Activated naive CD4-positive, alpha-beta T cell treated with anti-CD3 and anti-CD28 coated beads, Interleukin-2, amount 50 U/mL, for 24 hours (primary cell): ENCODE measurements around the gene ADAMTS8.

ENCODE experiments used
- H3K27ac Mint-ChIP-seq: one replicate; pipeline ENCODE4 v1.8.0; 2021; ENCODE audit warnings: mild to moderate bottlenecking, mixed read lengths
- H3K27me3 Mint-ChIP-seq: one replicate; pipeline ENCODE4 v1.8.0; 2021; ENCODE audit warnings: mixed read lengths
- H3K36me3 Mint-ChIP-seq: one replicate; pipeline ENCODE4 v1.8.0; 2021; ENCODE audit warnings: mixed read lengths
- H3K4me1 Mint-ChIP-seq: one replicate; pipeline ENCODE4 v1.8.0; 2021; ENCODE audit warnings: mixed read lengths
- H3K4me3 Mint-ChIP-seq: one replicate; pipeline ENCODE4 v1.8.0; 2021; ENCODE audit warnings: mild to moderate bottlenecking, mixed read lengths
- H3K9me3 Mint-ChIP-seq: one replicate; pipeline ENCODE4 v1.8.0; 2021; ENCODE audit warnings: mixed read lengths

ADAMTS8 gene

DNA sequence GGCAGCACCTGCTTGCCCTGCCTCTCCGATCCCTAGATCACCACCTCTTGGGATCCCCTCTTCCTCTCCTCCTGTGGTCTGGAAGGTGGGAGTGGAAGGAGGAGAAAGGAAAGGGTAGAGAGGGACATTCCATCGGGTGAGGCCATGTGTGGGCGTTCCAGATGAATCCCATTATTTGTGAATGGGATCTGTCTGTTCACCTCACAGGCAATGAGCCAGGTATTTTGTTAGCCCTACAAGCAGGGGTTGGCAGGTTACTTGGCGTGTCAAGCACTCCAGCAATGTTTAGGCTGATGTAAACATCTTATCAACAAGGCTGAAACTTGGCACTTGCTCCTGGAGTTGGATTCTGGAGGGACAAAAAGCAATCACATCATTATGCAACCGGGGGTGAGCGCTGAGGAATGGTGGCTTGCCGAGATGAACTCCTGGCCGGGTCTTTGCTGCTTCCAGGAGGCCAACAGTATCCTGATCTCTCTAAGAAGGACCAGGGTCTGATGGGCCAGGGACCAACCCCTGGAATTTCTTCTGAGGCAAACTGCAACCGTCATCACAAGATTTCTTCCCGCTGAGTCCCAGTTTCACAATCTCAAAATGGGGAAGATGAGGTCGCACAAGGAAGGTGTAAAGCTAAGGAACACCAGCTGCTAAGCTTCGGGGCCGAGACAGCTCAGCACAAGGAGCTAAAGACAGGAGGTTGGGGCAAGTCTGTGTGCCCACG, 7.8 kb downstream of the ADAMTS8 start:
- no peaks in the 10 kb centered on the region for H3K9me3 Mint-ChIP-seq
- H3K27ac Mint-ChIP-seq, result no peak overlapping the region
- peaks cover 12% of the 10 kb centered on the region for H3K27me3 Mint-ChIP-seq
- H3K36me3 Mint-ChIP-seq, result no peaks in the 10 kb centered on the region
- H3K4me1 Mint-ChIP-seq, result no peaks in the 10 kb centered on the region
- H3K4me3 Mint-ChIP-seq, result no peak overlapping the region

DNA sequence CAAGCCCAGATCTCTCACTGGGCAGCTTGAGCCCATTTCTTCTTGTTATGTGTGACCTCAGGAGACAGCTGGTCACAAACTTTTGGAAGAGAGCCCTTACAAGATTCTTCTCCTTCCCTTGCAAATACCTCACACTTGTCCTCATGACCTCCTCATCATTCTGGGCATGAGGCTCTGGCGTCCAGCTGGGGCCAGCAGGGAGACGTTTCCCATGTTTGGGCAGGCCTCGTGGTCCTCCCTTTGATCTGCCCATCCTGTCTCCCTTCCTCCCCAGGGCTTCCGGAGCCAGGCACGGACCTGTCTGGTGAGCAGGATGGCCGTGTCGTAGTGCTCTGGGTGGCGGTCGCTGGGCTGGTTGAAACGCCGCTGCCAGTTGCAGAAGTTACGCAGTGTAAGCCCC, 9.7 kb downstream of the ADAMTS8 start:
- no peaks in the 10 kb centered on the region for H3K36me3 Mint-ChIP-seq
- no peaks in the 10 kb centered on the region for H3K9me3 Mint-ChIP-seq
- no peak overlapping the region for H3K4me3 Mint-ChIP-seq
- H3K4me1 Mint-ChIP-seq, result no peaks in the 10 kb centered on the region
- peaks cover 4% of the 10 kb centered on the region for H3K27me3 Mint-ChIP-seq
- H3K27ac Mint-ChIP-seq, result no peak overlapping the region

DNA sequence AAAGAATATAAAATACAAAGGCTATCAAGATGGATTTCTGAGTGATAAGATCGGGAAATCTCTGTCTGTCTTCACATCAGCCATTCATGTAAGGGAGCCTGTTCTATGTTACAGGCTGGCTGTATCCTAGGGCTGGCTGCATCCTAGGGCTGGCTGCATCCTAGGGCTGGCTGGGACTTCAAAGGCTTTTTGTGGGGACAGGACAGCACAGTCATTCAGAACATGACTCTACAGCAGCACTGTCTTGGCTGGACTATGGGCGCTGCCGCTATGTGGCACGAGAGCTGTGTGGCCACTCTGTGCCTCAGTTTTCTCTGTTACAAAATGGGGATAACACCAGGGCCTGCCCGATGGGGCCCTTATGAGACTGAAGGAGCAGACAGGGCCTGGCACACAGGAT, 10.2 kb downstream of the ADAMTS8 start:
- Mint-ChIP-seq H3K9me3 (no peaks in the 10 kb centered on the region), H3K27me3 (peaks cover 4% of the 10 kb centered on the region), H3K4me1 (no peaks in the 10 kb centered on the region), H3K4me3 (no peak overlapping the region), H3K36me3 (no peaks in the 10 kb centered on the region), H3K27ac (no peak overlapping the region)

DNA sequence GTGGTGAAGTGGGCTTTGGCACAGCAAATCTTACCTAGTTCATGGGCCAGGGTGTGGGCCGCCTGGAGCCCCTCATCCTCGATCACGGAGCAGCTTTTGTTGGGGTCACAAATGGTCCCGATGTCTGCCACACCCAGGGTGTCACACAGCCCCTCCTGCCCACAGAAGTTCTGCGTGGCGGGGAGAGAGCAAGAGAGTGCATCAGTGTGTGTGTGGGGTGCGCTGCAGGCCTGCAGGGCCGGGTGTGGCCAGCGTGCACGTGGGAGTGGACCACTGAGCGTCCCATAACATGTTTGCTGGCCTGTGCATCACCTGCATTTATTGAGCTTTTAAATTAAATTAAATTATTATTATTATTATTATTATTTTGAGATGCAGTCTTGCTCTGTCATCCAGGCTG, 11.5 kb downstream of the ADAMTS8 start:
- Mint-ChIP-seq H3K9me3 (no peaks in the 10 kb centered on the region), H3K27me3 (peaks cover 1% of the 10 kb centered on the region), H3K4me1 (no peaks in the 10 kb centered on the region), H3K4me3 (no peak overlapping the region), H3K27ac (no peak overlapping the region), H3K36me3 (no peaks in the 10 kb centered on the region)

DNA sequence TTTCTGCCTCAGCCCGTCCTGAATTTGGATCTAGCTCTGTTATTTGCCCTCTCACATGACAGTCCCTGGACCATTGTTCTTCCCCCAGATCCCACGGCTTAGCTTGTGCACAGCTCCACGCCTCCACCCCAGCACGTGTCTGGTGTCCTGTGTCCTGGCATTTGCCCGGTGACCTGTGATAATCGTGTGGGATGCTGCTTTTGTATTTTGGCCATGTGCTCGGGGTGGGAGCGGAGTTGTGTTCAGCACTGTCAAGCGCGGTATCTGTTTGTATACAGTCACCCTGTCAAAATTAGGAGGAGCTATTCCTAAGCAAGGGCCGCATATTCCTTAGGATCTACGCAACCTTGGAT, 11.9 kb downstream of the ADAMTS8 start:
- no peak overlapping the region for H3K27ac Mint-ChIP-seq
- no peaks in the 10 kb centered on the region for H3K9me3 Mint-ChIP-seq
- H3K4me3 Mint-ChIP-seq, result no peak overlapping the region
- H3K36me3 Mint-ChIP-seq, result no peaks in the 10 kb centered on the region
- H3K27me3 Mint-ChIP-seq, result peaks cover 1% of the 10 kb centered on the region
- no peaks in the 10 kb centered on the region for H3K4me1 Mint-ChIP-seq

DNA sequence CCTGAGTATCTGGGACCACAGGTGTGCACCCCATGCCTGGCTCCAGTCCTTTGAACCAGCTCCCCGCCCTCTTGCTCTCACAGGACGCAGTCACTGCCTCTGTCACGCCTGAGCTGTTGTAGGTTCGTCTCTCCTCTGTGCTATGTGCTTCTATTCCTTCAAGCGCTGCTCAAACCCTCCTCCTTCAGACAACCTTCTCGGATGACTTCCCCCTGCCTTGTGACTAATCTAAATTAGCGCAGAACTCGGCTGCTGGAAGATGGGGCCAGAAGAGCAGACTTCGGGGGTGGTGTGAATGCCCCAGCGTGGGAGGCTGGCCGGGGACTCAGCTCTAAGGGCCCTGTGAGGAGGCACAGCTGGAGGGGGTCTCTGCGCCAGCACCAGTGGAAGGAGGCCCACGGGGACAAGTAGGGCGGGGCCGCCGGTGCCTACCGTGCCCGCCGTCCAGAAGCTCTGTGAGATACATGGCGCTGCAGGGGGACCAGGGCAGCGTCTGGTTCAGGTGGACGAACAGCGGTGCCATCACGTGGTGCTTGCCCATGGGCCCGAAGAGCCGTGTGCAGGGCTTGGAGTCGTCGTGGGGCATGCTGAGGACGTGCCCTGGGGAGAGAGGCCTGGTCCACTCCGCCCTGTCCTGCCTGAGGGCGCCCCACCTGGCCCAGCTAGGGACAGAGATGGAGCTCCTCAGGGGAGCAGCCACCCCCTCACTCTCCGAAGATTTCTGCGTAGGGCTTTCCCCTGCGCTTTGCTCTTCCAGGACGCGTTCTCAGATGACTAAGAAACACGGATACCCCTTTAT, 12.5 kb downstream of the ADAMTS8 start:
- Mint-ChIP-seq H3K27ac (no peak overlapping the region), H3K27me3 (no peaks in the 10 kb centered on the region), H3K4me1 (no peaks in the 10 kb centered on the region), H3K4me3 (no peak overlapping the region), H3K36me3 (no peaks in the 10 kb centered on the region), H3K9me3 (no peaks in the 10 kb centered on the region)

DNA sequence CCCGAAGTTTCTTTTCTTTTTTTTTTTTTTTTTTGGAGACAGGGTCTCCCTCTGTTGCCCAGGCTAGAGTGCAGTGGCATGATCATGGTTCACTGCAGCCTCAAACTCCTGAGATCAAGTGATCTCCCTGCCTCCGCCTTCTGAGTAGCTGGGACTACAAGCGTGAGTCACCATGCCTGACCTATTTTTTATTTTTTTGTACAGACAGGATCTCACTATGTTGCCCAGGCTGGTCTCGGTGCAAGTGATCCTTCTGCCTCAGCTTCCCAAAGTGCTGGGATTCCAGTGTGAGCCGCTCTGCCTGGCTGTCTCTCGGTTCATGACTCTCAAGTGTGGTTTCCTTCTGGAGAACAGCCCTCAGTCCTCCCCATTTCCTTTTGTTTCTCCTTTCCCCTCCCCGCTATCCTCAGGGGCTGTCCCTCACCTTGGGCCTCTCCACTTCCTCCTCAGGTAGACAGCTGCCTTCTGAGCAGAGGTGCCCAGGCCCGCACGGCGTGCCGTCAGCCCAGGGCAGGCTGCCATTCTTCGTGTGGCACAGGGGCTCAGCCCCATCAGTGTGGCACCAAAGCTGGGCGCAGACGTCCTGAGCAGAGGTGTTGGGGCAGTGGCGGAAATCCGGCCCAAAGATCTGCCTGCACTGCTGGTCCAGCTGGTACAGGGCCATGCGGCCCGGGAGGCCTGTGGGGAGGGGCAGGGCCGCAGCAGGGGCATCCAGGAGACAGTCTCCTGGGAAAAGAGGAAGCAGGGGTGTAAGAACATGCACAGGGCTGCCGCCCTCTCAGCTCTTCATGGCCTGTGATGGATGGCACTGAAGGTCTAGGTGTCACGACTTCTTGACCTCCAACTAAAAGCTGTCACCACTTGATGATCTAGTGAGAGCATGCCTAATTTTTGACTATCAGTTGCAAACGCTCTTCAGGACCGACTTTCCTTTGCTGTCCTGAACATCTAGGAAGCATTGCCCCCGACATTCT, 14.0 kb downstream of the ADAMTS8 start:
- Mint-ChIP-seq H3K27me3 (no peaks in the 10 kb centered on the region), H3K36me3 (no peaks in the 10 kb centered on the region), H3K4me1 (no peaks in the 10 kb centered on the region), H3K9me3 (no peaks in the 10 kb centered on the region), H3K4me3 (no peak overlapping the region), H3K27ac (no peak overlapping the region)

DNA sequence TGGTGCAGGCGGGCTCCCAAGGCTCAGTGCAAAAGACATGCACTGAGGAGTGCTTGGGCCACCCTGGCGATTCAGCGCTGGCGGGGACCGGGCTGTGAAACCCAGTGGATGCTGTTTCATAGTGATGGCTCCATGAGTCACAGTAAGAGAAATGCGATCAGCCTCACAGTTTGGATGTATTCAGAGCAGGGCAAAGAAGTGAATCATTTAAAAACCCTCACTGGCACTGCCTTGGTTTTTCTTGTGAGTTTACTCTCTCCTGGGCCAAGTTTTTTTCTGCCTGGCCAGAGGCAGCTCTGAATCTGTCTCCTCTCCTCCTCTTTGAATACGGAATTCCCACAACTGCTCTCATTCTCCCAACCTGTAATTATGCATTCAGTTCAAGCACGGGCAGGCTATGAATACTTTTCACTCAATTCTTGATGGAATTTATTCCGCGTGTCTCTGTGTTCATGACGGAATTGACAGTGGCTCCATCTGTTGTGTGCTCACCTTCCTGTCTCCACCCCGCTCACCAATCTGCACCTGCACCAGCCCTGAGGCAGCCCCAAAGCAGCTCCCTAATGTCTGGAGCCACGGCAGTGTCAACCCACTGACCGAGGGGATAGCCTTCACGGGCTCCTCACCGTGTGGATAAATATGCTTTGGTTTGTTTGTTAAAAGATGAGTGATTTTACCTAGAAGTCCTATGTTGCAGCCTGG, 14.9 kb downstream of the ADAMTS8 start:
- Mint-ChIP-seq H3K36me3 (no peaks in the 10 kb centered on the region), H3K9me3 (no peaks in the 10 kb centered on the region), H3K4me3 (no peak overlapping the region), H3K27me3 (no peaks in the 10 kb centered on the region), H3K27ac (no peak overlapping the region), H3K4me1 (no peaks in the 10 kb centered on the region)

DNA sequence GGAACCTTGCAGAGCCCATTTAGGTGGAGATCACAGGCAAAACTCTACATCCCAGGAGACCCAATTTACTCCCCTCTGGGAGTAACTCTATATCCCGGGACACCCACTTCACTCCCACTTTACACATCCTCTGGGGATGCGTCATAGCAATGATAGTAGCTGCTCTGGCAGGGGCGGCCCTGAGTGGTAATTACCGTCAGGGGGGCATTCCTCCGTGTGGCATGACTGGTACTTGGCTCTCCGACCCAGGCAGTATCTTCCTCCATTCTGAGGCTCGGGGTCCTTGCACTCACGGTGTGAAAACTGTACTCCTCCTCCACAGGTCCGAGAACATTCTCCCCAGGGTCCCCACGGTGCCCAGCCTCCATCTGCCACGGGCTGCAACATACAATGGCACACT, 17.2 kb downstream of the ADAMTS8 start:
- no peaks in the 10 kb centered on the region for H3K9me3 Mint-ChIP-seq
- H3K36me3 Mint-ChIP-seq, result no peaks in the 10 kb centered on the region
- no peak overlapping the region for H3K27ac Mint-ChIP-seq
- no peak overlapping the region for H3K4me3 Mint-ChIP-seq
- no peaks in the 10 kb centered on the region for H3K27me3 Mint-ChIP-seq
- no peaks in the 10 kb centered on the region for H3K4me1 Mint-ChIP-seq

DNA sequence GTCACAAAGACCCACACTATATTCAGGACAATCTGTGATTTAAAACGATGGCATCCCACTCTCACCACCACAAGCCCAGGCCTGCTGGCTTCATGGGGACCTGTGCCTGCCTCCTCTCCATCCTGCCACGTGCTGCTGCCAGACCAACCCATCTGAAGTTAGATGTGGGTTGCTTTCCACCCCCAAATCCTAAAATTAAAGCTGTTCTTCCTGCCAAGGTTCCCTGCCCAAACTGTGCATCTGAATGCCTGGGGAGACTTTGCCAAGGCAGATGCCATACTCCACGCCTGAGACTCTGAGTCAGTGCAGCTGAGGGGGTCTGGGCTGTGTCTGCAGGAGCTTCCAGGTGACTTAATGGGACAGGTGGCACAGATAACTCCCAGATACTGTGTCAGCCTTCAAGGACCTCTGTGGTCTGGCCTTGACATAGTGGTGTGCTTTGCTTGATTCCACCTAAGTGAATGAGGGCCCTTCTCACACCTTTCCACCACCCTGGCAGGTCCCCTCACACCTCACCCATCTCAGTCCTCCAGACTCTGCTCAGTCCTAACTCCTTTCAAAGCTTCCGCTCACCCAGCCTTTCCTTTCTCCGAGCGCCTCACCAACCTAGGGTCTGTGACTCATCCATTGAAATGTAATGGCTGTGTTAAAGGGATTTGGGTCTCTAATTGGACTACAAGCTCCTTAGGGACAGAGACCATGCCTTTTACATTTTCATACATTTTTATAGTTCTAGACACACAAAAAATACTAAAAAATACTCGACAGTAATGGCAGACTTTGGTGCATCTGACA, 18.6 kb downstream of the ADAMTS8 start:
- Mint-ChIP-seq H3K27ac (no peak overlapping the region), H3K4me3 (no peak overlapping the region), H3K9me3 (no peaks in the 10 kb centered on the region), H3K27me3 (no peaks in the 10 kb centered on the region), H3K36me3 (no peaks in the 10 kb centered on the region), H3K4me1 (no peaks in the 10 kb centered on the region)

DNA sequence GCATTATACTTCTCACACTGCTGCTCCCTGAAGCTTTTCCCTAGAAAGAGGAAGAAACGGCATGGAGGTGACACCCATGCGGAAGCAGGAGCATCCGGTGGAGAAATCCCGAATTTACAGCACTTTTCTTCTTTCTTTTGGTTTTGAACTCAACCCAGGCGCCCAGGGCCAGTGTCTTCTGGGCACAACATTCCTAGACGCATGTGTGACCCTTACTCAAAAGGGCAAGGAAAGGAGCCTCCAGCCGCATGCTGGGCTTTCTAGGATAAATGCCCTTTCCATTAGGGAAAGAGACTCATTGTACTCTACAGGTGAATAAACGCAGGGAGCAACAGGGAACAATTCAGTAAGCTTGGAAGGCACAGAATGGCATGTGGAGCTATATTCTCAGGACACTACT, 19.5 kb downstream of the ADAMTS8 start:
- no peaks in the 10 kb centered on the region for H3K27me3 Mint-ChIP-seq
- no peaks in the 10 kb centered on the region for H3K36me3 Mint-ChIP-seq
- H3K4me3 Mint-ChIP-seq, result no peak overlapping the region
- H3K4me1 Mint-ChIP-seq, result no peaks in the 10 kb centered on the region
- no peak overlapping the region for H3K27ac Mint-ChIP-seq
- H3K9me3 Mint-ChIP-seq, result no peaks in the 10 kb centered on the region

DNA sequence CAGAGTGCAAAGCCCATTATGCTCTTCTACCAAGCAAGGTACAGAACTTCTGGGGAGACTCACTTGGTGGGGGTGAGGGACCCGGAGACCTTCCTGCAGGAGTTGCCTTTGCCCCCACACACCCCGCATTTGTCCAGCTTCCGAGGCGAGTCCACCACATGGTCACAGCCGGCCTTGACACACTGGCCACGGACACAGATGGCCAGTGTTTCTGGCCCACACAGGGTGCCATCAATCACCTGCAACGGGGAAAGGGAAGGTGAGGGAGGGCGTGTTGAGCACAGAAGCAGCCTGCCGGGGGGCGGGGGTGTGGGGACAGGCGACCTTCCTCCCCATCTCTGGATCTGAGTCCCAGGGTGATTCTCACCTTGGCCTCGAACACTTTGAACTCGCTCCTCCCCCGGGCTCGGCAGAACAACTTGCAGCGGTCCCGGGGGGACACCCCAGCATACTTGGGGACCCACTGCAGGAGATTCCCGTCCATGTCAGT, 20.0 kb downstream of the ADAMTS8 start:
- Mint-ChIP-seq H3K27ac (no peak overlapping the region), H3K27me3 (no peaks in the 10 kb centered on the region), H3K9me3 (no peaks in the 10 kb centered on the region), H3K4me3 (no peak overlapping the region), H3K36me3 (no peaks in the 10 kb centered on the region), H3K4me1 (no peaks in the 10 kb centered on the region)

DNA sequence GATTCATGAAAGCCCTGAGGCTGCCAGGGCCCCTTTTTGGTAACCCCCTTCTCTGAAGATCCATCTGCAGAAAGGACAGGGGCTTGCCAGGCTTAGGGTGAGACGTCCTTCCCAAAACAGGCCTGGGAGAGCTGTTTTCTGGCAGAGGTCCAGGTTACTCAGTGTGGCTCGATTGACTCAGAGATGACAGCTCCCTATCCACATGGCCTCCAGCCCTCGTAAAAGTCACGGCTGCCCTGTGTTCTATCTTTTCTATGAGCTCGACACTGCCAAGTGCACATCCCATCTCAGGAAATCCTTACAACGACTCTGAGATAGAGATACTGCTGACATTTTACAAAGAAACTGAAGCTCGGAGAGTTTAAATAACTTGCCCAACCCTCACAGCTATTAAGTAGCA, 20.4 kb downstream of the ADAMTS8 start:
- Mint-ChIP-seq H3K4me3 (no peak overlapping the region), H3K27me3 (no peaks in the 10 kb centered on the region), H3K36me3 (no peaks in the 10 kb centered on the region), H3K9me3 (no peaks in the 10 kb centered on the region), H3K27ac (no peak overlapping the region), H3K4me1 (no peaks in the 10 kb centered on the region)

DNA sequence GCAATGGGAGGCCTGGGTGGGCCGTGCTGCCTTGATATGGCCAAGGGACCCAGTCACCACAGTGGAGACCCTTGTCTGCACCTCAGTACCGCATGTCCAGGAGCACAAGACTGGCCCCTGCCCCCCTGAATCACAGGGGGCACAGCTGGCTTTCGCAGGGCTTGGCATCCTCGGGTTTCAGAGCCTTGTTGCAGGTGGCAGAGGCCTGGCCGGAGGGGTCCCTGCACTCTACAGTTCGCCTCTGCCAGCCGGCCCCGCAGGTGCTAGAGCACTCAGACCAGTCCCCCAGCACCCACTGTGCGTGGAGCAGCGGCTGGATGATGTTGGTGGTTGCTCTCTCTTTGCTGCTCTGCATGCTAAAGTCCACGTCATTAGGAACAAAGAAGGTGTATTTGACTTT, 23.0 kb downstream of the ADAMTS8 start:
- H3K4me1 Mint-ChIP-seq, result peaks cover 8% of the 10 kb centered on the region
- no peaks in the 10 kb centered on the region for H3K36me3 Mint-ChIP-seq
- no peak overlapping the region for H3K4me3 Mint-ChIP-seq
- no peaks in the 10 kb centered on the region for H3K9me3 Mint-ChIP-seq
- H3K27ac Mint-ChIP-seq, result no peak overlapping the region
- H3K27me3 Mint-ChIP-seq, result no peaks in the 10 kb centered on the region
